ENCODE results near the gene HDAC9.

Gene HDAC9

DNA sequence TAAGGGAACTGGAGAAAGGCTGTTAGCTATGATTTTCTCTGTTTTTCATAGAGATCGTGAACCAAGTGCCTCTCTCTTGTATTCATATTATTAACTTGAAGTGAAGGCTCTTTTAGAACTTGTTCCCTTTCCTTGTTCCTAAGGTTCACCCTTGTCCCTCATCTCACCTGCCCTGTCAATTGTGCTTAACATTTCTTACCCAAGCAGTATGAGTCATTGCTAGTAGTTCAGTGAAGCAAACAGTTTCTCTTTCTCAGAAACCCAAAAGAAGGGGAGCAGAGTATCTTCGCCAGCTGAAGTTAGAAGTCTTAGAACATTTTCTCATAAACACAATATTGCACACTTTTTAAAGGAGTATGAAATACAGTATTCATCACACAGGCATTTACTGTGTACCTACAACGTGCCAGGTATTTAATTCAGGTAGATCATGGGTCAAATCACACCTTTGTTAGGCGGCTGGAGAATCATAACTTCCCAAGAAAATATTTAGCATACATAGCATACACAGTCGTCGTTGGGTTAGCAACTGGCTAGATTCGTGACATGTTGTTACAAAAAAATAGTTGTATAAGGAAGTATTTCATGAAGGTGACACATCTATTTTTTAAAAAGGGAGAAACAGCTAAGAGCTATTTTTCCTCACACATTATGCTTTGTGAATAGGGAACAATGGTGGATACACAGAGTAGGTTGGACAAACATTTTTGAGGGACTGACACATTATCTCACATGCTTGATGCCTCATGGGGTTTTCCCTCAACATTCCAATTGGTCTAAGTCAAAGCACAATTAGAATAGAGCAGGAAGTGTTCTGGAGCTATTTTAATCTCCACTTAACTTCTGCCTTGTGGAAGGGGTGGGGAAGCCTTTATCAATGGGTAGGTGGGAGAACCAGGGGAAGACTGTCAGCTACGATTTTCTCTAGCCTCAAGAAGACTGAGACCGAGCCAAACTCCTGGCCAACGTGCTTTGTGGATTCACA is 13.2 kb downstream of the HDAC9 start:
- no peaks in the 10 kb centered on the region for H3K27me3 ChIP-seq (ENCODE audit: control insufficient read depth in 1 of 2, insufficient read depth in 2 of 2, low read length in 2 of 2)
- H3K27ac ChIP-seq (ENCODE audit: low read length) = no peak overlapping the region
- no peaks in the 10 kb centered on the region for H3K36me3 ChIP-seq (ENCODE audit: control insufficient read depth in 2 of 2, insufficient read depth in 2 of 2, low read length in 2 of 2)
- H3K4me1 ChIP-seq (ENCODE audit: control insufficient read depth, insufficient read depth, low read length) = no peaks in the 10 kb centered on the region
- no peaks in the 10 kb centered on the region for H3K9me3 ChIP-seq (ENCODE audit: control insufficient read depth in 2 of 2, low read length in 2 of 2)
- no peak overlapping the region for H3K4me3 ChIP-seq (ENCODE audit: low read length in 2 of 2)
- H3K9ac ChIP-seq (ENCODE audit: low read length in 2 of 2) = no peak overlapping the region

- Histone ChIP-seq H3K4me3 (ENCODE audit: low read length in 2 of 2) (no peak overlapping the region), H3K9ac (ENCODE audit: low read length in 2 of 2) (no peak overlapping the region), H3K27ac (ENCODE audit: low read length) (no peak overlapping the region), H3K36me3 (ENCODE audit: control insufficient read depth in 2 of 2, insufficient read depth in 2 of 2, low read length in 2 of 2) (no peaks in the 10 kb centered on the region), H3K27me3 (ENCODE audit: control insufficient read depth in 1 of 2, insufficient read depth in 2 of 2, low read length in 2 of 2) (no peaks in the 10 kb centered on the region), H3K4me1 (ENCODE audit: control insufficient read depth, insufficient read depth, low read length) (no peaks in the 10 kb centered on the region), H3K9me3 (ENCODE audit: control insufficient read depth in 2 of 2, low read length in 2 of 2) (no peaks in the 10 kb centered on the region)
Measured at GRCh38 chr7:18509481-18509880, 13.9 kb downstream of the HDAC9 start.

DNA sequence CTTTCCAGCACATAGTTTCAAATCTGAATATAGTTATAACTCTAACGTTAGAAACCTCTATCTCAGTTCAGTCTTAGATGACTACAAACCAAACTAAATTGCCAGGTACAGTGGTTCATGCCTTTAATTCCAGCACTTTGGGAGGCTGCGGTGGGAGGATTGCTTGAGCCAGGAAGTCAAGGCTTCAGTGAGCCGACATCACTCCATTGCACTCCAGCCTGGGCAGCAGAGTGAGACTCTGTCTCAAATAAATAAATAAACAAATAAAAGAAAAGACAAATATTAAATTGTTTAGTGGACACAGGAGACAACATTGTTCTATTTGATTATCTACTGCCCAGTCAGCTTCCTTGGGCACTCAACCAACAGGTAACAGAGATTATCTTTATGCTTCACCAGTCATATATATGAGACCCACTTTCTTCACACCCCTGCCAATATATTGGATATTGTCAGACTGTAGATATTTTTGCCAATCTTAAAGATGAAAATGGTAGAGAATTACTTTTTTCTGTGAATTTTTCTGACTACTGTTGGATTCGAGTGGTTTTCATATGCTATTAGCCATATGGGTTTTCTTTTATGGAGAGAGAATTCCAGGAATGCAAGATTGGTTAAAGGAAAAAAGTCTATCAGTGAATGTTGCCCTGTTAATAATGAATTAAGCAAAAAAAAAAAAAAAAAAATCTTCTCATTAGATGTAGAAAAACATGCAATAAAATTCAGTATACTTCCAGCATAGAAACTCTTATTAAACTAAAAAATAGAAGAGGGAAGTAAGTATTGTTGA is 16.0 kb downstream of the HDAC9 start:
- Histone ChIP-seq H3K4me1 (ENCODE audit: control insufficient read depth, insufficient read depth, low read length) (no peaks in the 10 kb centered on the region), H3K27ac (ENCODE audit: low read length) (no peak overlapping the region), H3K9me3 (ENCODE audit: control insufficient read depth in 2 of 2, low read length in 2 of 2) (no peaks in the 10 kb centered on the region), H3K36me3 (ENCODE audit: control insufficient read depth in 2 of 2, insufficient read depth in 2 of 2, low read length in 2 of 2) (no peaks in the 10 kb centered on the region), H3K4me3 (ENCODE audit: low read length in 2 of 2) (no peak overlapping the region), H3K9ac (ENCODE audit: low read length in 2 of 2) (no peak overlapping the region), H3K27me3 (ENCODE audit: control insufficient read depth in 1 of 2, insufficient read depth in 2 of 2, low read length in 2 of 2) (no peaks in the 10 kb centered on the region)

DNA sequence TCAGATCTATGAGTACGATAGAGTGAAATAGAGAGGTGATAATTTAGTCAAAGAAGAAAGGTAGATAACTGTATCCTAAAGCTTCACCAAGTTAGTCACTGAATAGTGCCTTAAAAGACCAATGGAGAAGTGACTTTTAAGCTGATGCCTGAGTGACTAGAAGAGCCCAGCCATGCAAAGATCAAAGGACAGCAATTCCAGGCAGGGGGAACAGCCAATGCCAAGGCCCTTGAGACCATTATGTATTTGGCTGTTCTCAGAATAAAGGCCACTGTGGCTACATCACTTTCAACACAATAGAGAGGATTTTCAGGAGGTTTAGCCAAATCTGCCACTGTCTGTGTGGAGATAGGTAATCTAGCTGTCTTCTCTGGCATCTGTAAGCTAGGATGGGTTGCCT is 17.8 kb downstream of the HDAC9 start:
- no peaks in the 10 kb centered on the region for H3K36me3 ChIP-seq (ENCODE audit: control insufficient read depth in 2 of 2, insufficient read depth in 2 of 2, low read length in 2 of 2)
- H3K9ac ChIP-seq (ENCODE audit: low read length in 2 of 2) = no peak overlapping the region
- H3K9me3 ChIP-seq (ENCODE audit: control insufficient read depth in 2 of 2, low read length in 2 of 2) = no peaks in the 10 kb centered on the region
- H3K4me1 ChIP-seq (ENCODE audit: control insufficient read depth, insufficient read depth, low read length) = no peaks in the 10 kb centered on the region
- no peak overlapping the region for H3K4me3 ChIP-seq (ENCODE audit: low read length in 2 of 2)
- no peak overlapping the region for H3K27ac ChIP-seq (ENCODE audit: low read length)
- H3K27me3 ChIP-seq (ENCODE audit: control insufficient read depth in 1 of 2, insufficient read depth in 2 of 2, low read length in 2 of 2) = no peaks in the 10 kb centered on the region

GRCh38 chr7:18515067-18515466 is 19.5 kb downstream of the HDAC9 start:
- no peaks in the 10 kb centered on the region for H3K36me3 ChIP-seq (ENCODE audit: control insufficient read depth in 2 of 2, insufficient read depth in 2 of 2, low read length in 2 of 2)
- no peak overlapping the region for H3K27ac ChIP-seq (ENCODE audit: low read length)
- no peaks in the 10 kb centered on the region for H3K4me1 ChIP-seq (ENCODE audit: control insufficient read depth, insufficient read depth, low read length)

DNA sequence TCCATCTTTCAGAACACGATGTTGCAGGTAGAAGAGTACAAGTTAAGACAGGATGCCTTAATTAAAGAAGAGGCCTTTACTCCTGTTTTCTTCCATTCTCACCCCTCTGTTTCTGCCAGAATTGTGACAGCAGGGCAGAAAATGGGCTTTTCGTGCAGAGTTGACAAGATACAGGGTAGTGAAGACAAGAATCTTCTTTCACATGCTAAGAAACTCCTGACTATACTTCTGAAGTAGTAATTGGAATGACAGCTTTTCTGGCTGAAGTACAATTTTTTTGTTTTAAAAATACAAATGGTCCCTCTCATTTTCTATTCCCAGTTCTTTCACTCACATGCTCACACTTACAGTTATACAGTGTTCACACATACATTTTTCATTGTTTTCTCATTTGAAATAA is 22.1 kb downstream of the HDAC9 start:
- no peak overlapping the region for H3K4me3 ChIP-seq (ENCODE audit: low read length in 2 of 2)
- no peaks in the 10 kb centered on the region for H3K4me1 ChIP-seq (ENCODE audit: control insufficient read depth, insufficient read depth, low read length)
- no peaks in the 10 kb centered on the region for H3K27me3 ChIP-seq (ENCODE audit: control insufficient read depth in 1 of 2, insufficient read depth in 2 of 2, low read length in 2 of 2)
- no peak overlapping the region for H3K27ac ChIP-seq (ENCODE audit: low read length)
- H3K9ac ChIP-seq (ENCODE audit: low read length in 2 of 2) = no peak overlapping the region
- no peaks in the 10 kb centered on the region for H3K36me3 ChIP-seq (ENCODE audit: control insufficient read depth in 2 of 2, insufficient read depth in 2 of 2, low read length in 2 of 2)
- H3K9me3 ChIP-seq (ENCODE audit: control insufficient read depth in 2 of 2, low read length in 2 of 2) = no peaks in the 10 kb centered on the region

More at GRCh38 chr7:18515067-18515466, 19.5 kb downstream of the HDAC9 start:
- no peaks in the 10 kb centered on the region for H3K9me3 ChIP-seq (ENCODE audit: control insufficient read depth in 2 of 2, low read length in 2 of 2)
- no peak overlapping the region for H3K9ac ChIP-seq (ENCODE audit: low read length in 2 of 2)
- no peak overlapping the region for H3K4me3 ChIP-seq (ENCODE audit: low read length in 2 of 2)
- H3K27me3 ChIP-seq (ENCODE audit: control insufficient read depth in 1 of 2, insufficient read depth in 2 of 2, low read length in 2 of 2) = no peaks in the 10 kb centered on the region

- Histone ChIP-seq H3K4me3 (ENCODE audit: low read length in 2 of 2) (no peak overlapping the region), H3K4me1 (ENCODE audit: control insufficient read depth, insufficient read depth, low read length) (no peaks in the 10 kb centered on the region), H3K27ac (ENCODE audit: low read length) (no peak overlapping the region), H3K9ac (ENCODE audit: low read length in 2 of 2) (no peak overlapping the region), H3K36me3 (ENCODE audit: control insufficient read depth in 2 of 2, insufficient read depth in 2 of 2, low read length in 2 of 2) (no peaks in the 10 kb centered on the region), H3K27me3 (ENCODE audit: control insufficient read depth in 1 of 2, insufficient read depth in 2 of 2, low read length in 2 of 2) (no peaks in the 10 kb centered on the region), H3K9me3 (ENCODE audit: control insufficient read depth in 2 of 2, low read length in 2 of 2) (no peaks in the 10 kb centered on the region)
Measured at GRCh38 chr7:18518555-18518954, 23.0 kb downstream of the HDAC9 start.

DNA sequence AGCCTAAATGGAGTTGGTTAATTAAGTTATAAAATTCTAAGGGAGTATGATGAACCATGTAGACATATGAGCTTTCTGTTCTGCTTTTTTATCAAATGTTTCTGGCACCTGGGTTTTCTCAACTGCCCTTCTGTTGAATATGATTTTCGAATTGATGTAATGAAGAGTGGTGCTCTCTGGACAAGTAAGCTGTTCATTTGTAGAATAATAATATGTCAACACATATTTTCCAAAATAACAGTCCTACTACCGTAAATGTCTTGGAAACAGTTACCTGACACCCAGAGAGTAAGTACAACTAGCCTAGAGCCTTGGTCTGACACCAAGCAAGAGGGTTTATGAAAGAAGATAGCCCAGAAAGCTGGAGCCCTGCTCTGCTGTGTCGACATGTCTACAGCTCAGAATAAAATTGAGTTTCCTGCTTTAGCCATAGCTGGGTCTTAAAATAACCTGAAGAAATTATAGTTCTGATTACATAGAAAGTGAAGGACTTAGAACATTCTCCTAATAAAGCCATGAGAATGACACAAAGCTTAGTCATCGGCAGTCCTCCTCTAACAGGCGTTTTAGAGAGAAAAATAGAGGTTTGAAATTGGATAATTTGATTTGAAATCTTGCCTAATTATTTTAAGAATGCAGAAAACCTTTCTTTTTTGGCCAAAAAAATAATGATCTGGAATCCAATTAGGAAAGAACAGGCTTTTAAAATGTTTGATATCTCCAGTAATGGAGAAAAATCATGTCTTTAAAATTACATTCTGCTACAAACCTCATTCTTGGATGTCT is 25.1 kb downstream of the HDAC9 start:
- no peak overlapping the region for H3K9ac ChIP-seq (ENCODE audit: low read length in 2 of 2)

GRCh38 chr7:18521236-18521589 is 25.7 kb downstream of the HDAC9 start:
- no peak overlapping the region for H3K9ac ChIP-seq (ENCODE audit: low read length in 2 of 2)
- H3K27me3 ChIP-seq (ENCODE audit: control insufficient read depth in 1 of 2, insufficient read depth in 2 of 2, low read length in 2 of 2) = no peaks in the 10 kb centered on the region
- no peaks in the 10 kb centered on the region for H3K36me3 ChIP-seq (ENCODE audit: control insufficient read depth in 2 of 2, insufficient read depth in 2 of 2, low read length in 2 of 2)
- H3K4me3 ChIP-seq (ENCODE audit: low read length in 2 of 2) = no peak overlapping the region
- no peak overlapping the region for H3K27ac ChIP-seq (ENCODE audit: low read length)
- H3K9me3 ChIP-seq (ENCODE audit: control insufficient read depth in 2 of 2, low read length in 2 of 2) = no peaks in the 10 kb centered on the region
- H3K4me1 ChIP-seq (ENCODE audit: control insufficient read depth, insufficient read depth, low read length) = no peaks in the 10 kb centered on the region

More for the DNA sequence above, 25.1 kb downstream of the HDAC9 start:
- H3K9me3 ChIP-seq (ENCODE audit: control insufficient read depth in 2 of 2, low read length in 2 of 2) = no peaks in the 10 kb centered on the region
- H3K4me3 ChIP-seq (ENCODE audit: low read length in 2 of 2) = no peak overlapping the region
- no peaks in the 10 kb centered on the region for H3K36me3 ChIP-seq (ENCODE audit: control insufficient read depth in 2 of 2, insufficient read depth in 2 of 2, low read length in 2 of 2)
- no peaks in the 10 kb centered on the region for H3K4me1 ChIP-seq (ENCODE audit: control insufficient read depth, insufficient read depth, low read length)
- H3K27me3 ChIP-seq (ENCODE audit: control insufficient read depth in 1 of 2, insufficient read depth in 2 of 2, low read length in 2 of 2) = no peaks in the 10 kb centered on the region
- H3K27ac ChIP-seq (ENCODE audit: low read length) = no peak overlapping the region

GRCh38 chr7:18521945-18522566 is 26.5 kb downstream of the HDAC9 start:
- Histone ChIP-seq H3K9me3 (ENCODE audit: control insufficient read depth in 2 of 2, low read length in 2 of 2) (no peaks in the 10 kb centered on the region), H3K27ac (ENCODE audit: low read length) (no peak overlapping the region), H3K27me3 (ENCODE audit: control insufficient read depth in 1 of 2, insufficient read depth in 2 of 2, low read length in 2 of 2) (no peaks in the 10 kb centered on the region), H3K4me3 (ENCODE audit: low read length in 2 of 2) (no peak overlapping the region), H3K36me3 (ENCODE audit: control insufficient read depth in 2 of 2, insufficient read depth in 2 of 2, low read length in 2 of 2) (no peaks in the 10 kb centered on the region), H3K4me1 (ENCODE audit: control insufficient read depth, insufficient read depth, low read length) (no peaks in the 10 kb centered on the region), H3K9ac (ENCODE audit: low read length in 2 of 2) (no peak overlapping the region)
